HepG2 (cell line): Measurements from ENCODE around the gene COPZ2. TPM values are rescaled to one million over a fixed set of nuclear protein-coding genes. Genes with fewer than 3 reads are reported as not detected.

Experiments
- ATAC-seq: fragments of 200-7000 bp; cut with Tn5 transposase; 3 replicates; pipeline ENCODE4 v1.9.1; 2020; ENCODE audit warnings: mild to moderate bottlenecking, moderate library complexity
- BruUV-seq: library from RNA; stranded (reverse); fragments of 400-500 nt; replicated peaks from 2 replicates; lab custom pipeline; 2021; lab: Mats Ljungman, UMichigan
- CTCF ChIA-PET: fragments of 300-600 bp; formaldehyde crosslinking; extraction: SDS; loops from one replicate; lab custom pipeline; 2021; ENCODE audit warnings: low total read pairs, inconsistent platforms, low intra/inter-chr PET ratio; lab: Yijun Ruan, JAX
- POLR2A ChIA-PET: fragments of 350-600 bp; sonication (Branson Sonifier 250); formaldehyde crosslinking; loops from one replicate; lab custom pipeline; 2020; ENCODE audit warnings: antibody characterized with exemption, inconsistent platforms; lab: Yijun Ruan, JAX
- DNase-seq: peaks from one replicate; pipeline ENCODE4 v3.0.0-alpha.2; 2015; ENCODE audit warnings: low spot score
- FAIRE-seq: peaks from 3 replicates; lab custom pipeline; 2011; peaks lifted over from hg19 to GRCh38; lab: Jason Lieb, UNC
- H2AFZ ChIP-seq: one replicate; pipeline ENCODE4 v1.6.1; 2011; ENCODE audit warnings: low read length, inconsistent platforms
- H3K27ac ChIP-seq: fragments of 300-600 bp; 3 replicates; pipeline ENCODE4 v1.8.0; 2011; ENCODE audit warnings: mixed run types, mild to moderate bottlenecking, mixed read lengths, low read length, inconsistent platforms; ENCODE audit not compliant: insufficient read depth; ENCODE audit errors: extremely low read length
- H3K27me3 ChIP-seq, 2 experiments: fragments of 200-600 bp in 1 of 2; 2 replicates in 1 of 2; 3 replicates in 1 of 2; pipeline versions ENCODE4 v1.6.0 to v1.8.0; 2011; ENCODE audit warnings: low read length in 2 of 2, mild to moderate bottlenecking in 2 of 2, moderate library complexity in 2 of 2, inconsistent platforms in 1 of 2; ENCODE audit not compliant: insufficient read depth in 2 of 2, control insufficient read depth in 1 of 2
- H3K36me3 ChIP-seq, 2 experiments: fragments of 200-600 bp in 1 of 2; replicated peaks in 1 of 2; 2 replicates in 1 of 2; 3 replicates in 1 of 2; pipeline versions ENCODE4 v1.5.1 to v1.8.0; 2011; ENCODE audit warnings: low read length in 2 of 2, inconsistent platforms in 1 of 2; ENCODE audit not compliant: insufficient read depth in 2 of 2, control insufficient read depth in 1 of 2
- H3K4me1 ChIP-seq: 2 replicates; pipeline ENCODE4 v1.5.1; 2012; ENCODE audit warnings: low read length, inconsistent platforms; ENCODE audit not compliant: insufficient read depth
- H3K4me2 ChIP-seq: 2 replicates; pipeline ENCODE4 v1.6.0; 2011; ENCODE audit warnings: low read depth, low read length, inconsistent platforms
- H3K4me3 ChIP-seq, 3 experiments: fragments of 200-600 bp in 1 of 3; sonication (generic), shearing (Covaris generic) in 1 of 3; replicated peaks in 1 of 3; 2 replicates each; pipeline ENCODE4 v1.5.1; 2011 to 2016; ENCODE audit warnings: low read length in 3 of 3, inconsistent platforms in 2 of 3, low read depth in 2 of 3, mild to moderate bottlenecking in 2 of 3, control low read depth in 1 of 3, mixed read lengths in 1 of 3; ENCODE audit not compliant: insufficient read depth in 1 of 3
- H3K79me2 ChIP-seq: one replicate; pipeline ENCODE4 v1.6.1; 2011; ENCODE audit warnings: low read length, inconsistent platforms; ENCODE audit not compliant: insufficient read depth
- H3K9ac ChIP-seq: 2 replicates; pipeline ENCODE4 v1.6.0; 2011; ENCODE audit warnings: mild to moderate bottlenecking, low read depth, low read length, inconsistent platforms; ENCODE audit not compliant: insufficient read depth
- H3K9me3 ChIP-seq: 2 replicates; pipeline ENCODE4 v1.5.1; 2012; ENCODE audit warnings: mild to moderate bottlenecking, low read length
- H4K20me1 ChIP-seq: 2 replicates; pipeline ENCODE4 v1.6.0; 2011; ENCODE audit warnings: inconsistent platforms, mild to moderate bottlenecking, low read length, moderate library complexity; ENCODE audit not compliant: insufficient read depth
- KLF6 ChIP-seq: IDR thresholded peaks from 2 replicates; pipeline ENCODE4 v1.8.0; 2016; ENCODE audit warnings: missing biosample characterization, missing genetic modification reagents
- MXI1 ChIP-seq: IDR thresholded peaks from 3 replicates; pipeline ENCODE4 v1.6.1; 2012; ENCODE audit warnings: low read depth, low read length, inconsistent platforms, borderline replicate concordance
- PHF21A ChIP-seq: sonication (generic); formaldehyde crosslinking; IDR thresholded peaks from 2 replicates; pipeline ENCODE4 v1.5.0; 2020; ENCODE audit warnings: mild to moderate bottlenecking, missing genetic modification reagents
- RARG ChIP-seq: sonication (generic); formaldehyde crosslinking; IDR thresholded peaks from 2 replicates; pipeline ENCODE4 v1.4.0; 2020; ENCODE audit warnings: low read depth, mild to moderate bottlenecking, missing genetic modification reagents
- RBM39 ChIP-seq: fragments of 200-400 bp; formaldehyde crosslinking; IDR thresholded peaks from one replicate; pipeline ENCODE4 v1.6.1; 2018; ENCODE audit warnings: antibody characterized with exemption, mild to moderate bottlenecking, low read depth, low read length; ENCODE audit not compliant: poor library complexity, severe bottlenecking
- SIX4 ChIP-seq: sonication (generic); formaldehyde crosslinking; IDR thresholded peaks from 2 replicates; pipeline ENCODE4 v1.4.0; 2020; ENCODE audit warnings: missing genetic modification reagents
- SP4 ChIP-seq: sonication (generic); formaldehyde crosslinking; IDR thresholded peaks from 2 replicates; pipeline ENCODE4 v1.8.1; 2023; ENCODE audit warnings: mild to moderate bottlenecking, missing genetic modification reagents
- ZNF225 ChIP-seq: sonication (generic); formaldehyde crosslinking; IDR thresholded peaks from 2 replicates; pipeline ENCODE4 v1.4.0; 2020; ENCODE audit warnings: mild to moderate bottlenecking, missing genetic modification reagents
- ZNF441 ChIP-seq: sonication (generic); formaldehyde crosslinking; IDR thresholded peaks from 2 replicates; pipeline ENCODE4 v1.7.0; 2021; ENCODE audit warnings: missing genetic modification reagents, borderline replicate concordance
- ZNF451 ChIP-seq: sonication (generic); formaldehyde crosslinking; IDR thresholded peaks from 2 replicates; pipeline ENCODE4 v1.5.0; 2020; ENCODE audit warnings: mild to moderate bottlenecking, missing genetic modification reagents
- ZNF530 ChIP-seq: sonication (generic); formaldehyde crosslinking; IDR thresholded peaks from 2 replicates; pipeline ENCODE4 v1.5.0; 2020; ENCODE audit warnings: low read depth, mild to moderate bottlenecking, missing genetic modification reagents
- WGBS: methylation state at CpG from one replicate; pipeline ENCODE4 v1.1.6; 2017; ENCODE audit warnings: low lambda C conversion rate; 5-methylcytosine and 5-hydroxymethylcytosine counted together
- in situ Hi-C: cut with HindIII; loops from 2 replicates; pipeline ENCODE4 v1.10.0; 2017; ENCODE audit warnings: low pct_unique_long_range_greater_than_20kb; ENCODE audit not compliant: extremely low pct_ligation_motif_present
- intact Hi-C: fragments of 100-400 bp; cut with micrococcal nuclease; formaldehyde crosslinking; loops from one replicate; pipeline ENCODE4 v1.10.0; 2022; ENCODE audit not compliant: unreplicated experiment
- polyA plus RNA-seq, 8 experiments: library from polyadenylated mRNA; depleted of rRNA in 3 of 8; stranded (reverse) in 7 of 8; unstranded in 1 of 8; fragments of >200 nt; fragmentation: Illumina TruSeq in 4 of 8; extraction: Trizol in 4 of 8; gene quantifications; 2 replicates each; pipeline versions ENCODE4 v1.2.1 to v1.2.3, GENCODE V29; 2011 to 2016; ENCODE audit warnings: low read depth in 4 of 8, missing spikeins in 1 of 8, mixed read lengths in 1 of 8; ENCODE audit not compliant: insufficient read depth in 1 of 8
- total RNA-seq, 5 experiments: library from RNA; depleted of rRNA; stranded (reverse); fragments of >200 nt; fragmentation: Illumina TruSeq; extraction: Trizol; gene quantifications; 2 replicates each; pipeline ENCODE4 v1.2.3, GENCODE V29; 2016; ENCODE audit warnings: low read depth in 1 of 5
- TF ChIP-seq, protein P1 (sequence below): sonication (generic); formaldehyde crosslinking; IDR thresholded peaks from 2 replicates; pipeline ENCODE4 v1.4.0; 2020; ENCODE audit warnings: low read depth, missing genetic modification reagents
- TF ChIP-seq, protein P2 (sequence below): sonication (generic); formaldehyde crosslinking; conservative IDR thresholded peaks from 2 replicates; pipeline ENCODE4 v1.4.0; 2020; ENCODE audit warnings: missing genetic modification reagents
- TF ChIP-seq, protein P3 (sequence below): sonication (generic); formaldehyde crosslinking; IDR thresholded peaks from 2 replicates; pipeline ENCODE4 v1.5.0; 2020; ENCODE audit warnings: mild to moderate bottlenecking, missing genetic modification reagents, borderline replicate concordance

The COPZ2 gene
- total and polyA plus RNA-seq, 2 of the 13 experiments (the other 11 are each of a cell fraction or from before 2014, with no cell fraction given), result 0.61 to 1.5 TPM

DNA sequence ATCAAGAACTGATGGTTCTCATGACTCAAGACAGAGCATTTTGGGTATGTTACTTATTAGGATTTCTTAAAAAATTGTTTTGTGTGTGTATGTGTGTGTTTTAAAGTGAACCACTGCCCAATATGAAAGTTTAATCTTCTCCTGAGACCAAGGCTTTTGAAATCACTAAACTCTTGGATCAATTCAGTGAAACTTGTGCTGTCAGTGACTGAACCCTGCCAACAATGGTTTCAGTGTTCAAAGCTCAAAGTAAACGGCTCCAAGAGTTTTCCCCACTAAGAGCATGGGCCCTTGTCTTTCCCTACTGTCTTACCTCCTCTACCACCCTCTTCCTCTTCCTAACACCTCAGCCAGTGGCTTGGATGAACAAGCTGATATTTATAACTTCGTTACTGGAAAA, 32.6 kb upstream of the COPZ2 start:
- in situ Hi-C loops (loop anchor here (5.0 kb wide), 1 partner anchor 43 kb away; no protein-coding TSS in a partner anchor), intact Hi-C loops (no loop called here)
- Histone ChIP-seq H3K4me2 (no peak overlapping the region), H3K4me3 (no peak overlapping the region), H3K4me1 (peaks cover 35% of the 10 kb centered on the region), H3K9ac (no peak overlapping the region), H3K79me2 (no peaks in the 10 kb centered on the region), H4K20me1 (no peaks in the 10 kb centered on the region), H3K9me3 (no peaks in the 10 kb centered on the region), H3K36me3 (peaks cover 9 to 45% of the 10 kb centered on the region in 2 experiments), H3K27me3 (no peaks in the 10 kb centered on the region), H3K27ac (no peak overlapping the region), H2AFZ (no peak overlapping the region)
- no peak for ATAC-seq
- no TSS peak for BruUV-seq
- DNase-seq, result no peak
- FAIRE-seq, result no peak
- TF ChIP-seq RARG, result no peak
- no peak for TF ChIP-seq ZNF441 (CRISPR knock-in tag)
- TF ChIP-seq, protein P1, sequence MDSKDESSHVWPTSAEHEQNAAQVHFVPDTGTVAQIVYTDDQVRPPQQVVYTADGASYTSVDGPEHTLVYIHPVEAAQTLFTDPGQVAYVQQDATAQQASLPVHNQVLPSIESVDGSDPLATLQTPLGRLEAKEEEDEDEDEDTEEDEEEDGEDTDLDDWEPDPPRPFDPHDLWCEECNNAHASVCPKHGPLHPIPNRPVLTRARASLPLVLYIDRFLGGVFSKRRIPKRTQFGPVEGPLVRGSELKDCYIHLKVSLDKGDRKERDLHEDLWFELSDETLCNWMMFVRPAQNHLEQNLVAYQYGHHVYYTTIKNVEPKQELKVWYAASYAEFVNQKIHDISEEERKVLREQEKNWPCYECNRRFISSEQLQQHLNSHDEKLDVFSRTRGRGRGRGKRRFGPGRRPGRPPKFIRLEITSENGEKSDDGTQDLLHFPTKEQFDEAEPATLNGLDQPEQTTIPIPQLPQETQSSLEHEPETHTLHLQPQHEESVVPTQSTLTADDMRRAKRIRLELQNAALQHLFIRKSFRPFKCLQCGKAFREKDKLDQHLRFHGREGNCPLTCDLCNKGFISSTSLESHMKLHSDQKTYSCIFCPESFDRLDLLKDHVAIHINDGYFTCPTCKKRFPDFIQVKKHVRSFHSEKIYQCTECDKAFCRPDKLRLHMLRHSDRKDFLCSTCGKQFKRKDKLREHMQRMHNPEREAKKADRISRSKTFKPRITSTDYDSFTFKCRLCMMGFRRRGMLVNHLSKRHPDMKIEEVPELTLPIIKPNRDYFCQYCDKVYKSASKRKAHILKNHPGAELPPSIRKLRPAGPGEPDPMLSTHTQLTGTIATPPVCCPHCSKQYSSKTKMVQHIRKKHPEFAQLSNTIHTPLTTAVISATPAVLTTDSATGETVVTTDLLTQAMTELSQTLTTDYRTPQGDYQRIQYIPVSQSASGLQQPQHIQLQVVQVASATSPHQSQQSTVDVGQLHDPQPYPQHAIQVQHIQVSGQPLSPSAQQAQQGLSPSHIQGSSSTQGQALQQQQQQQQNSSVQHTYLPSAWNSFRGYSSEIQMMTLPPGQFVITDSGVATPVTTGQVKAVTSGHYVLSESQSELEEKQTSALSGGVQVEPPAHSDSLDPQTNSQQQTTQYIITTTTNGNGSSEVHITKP (CRISPR knock-in tag), result no peak
- no peak for TF ChIP-seq RBM39
- TF ChIP-seq MXI1, result no peak
- no peak for TF ChIP-seq KLF6 (CRISPR knock-in tag)
- TF ChIP-seq PHF21A (CRISPR knock-in tag), result no peak
- no peak for TF ChIP-seq SP4
- TF ChIP-seq ZNF225, result no peak
- TF ChIP-seq ZNF451 (CRISPR knock-in tag), result no peak
- no peak for TF ChIP-seq ZNF530
- no peak for TF ChIP-seq SIX4 (CRISPR knock-in tag)
- TF ChIP-seq, protein P2, sequence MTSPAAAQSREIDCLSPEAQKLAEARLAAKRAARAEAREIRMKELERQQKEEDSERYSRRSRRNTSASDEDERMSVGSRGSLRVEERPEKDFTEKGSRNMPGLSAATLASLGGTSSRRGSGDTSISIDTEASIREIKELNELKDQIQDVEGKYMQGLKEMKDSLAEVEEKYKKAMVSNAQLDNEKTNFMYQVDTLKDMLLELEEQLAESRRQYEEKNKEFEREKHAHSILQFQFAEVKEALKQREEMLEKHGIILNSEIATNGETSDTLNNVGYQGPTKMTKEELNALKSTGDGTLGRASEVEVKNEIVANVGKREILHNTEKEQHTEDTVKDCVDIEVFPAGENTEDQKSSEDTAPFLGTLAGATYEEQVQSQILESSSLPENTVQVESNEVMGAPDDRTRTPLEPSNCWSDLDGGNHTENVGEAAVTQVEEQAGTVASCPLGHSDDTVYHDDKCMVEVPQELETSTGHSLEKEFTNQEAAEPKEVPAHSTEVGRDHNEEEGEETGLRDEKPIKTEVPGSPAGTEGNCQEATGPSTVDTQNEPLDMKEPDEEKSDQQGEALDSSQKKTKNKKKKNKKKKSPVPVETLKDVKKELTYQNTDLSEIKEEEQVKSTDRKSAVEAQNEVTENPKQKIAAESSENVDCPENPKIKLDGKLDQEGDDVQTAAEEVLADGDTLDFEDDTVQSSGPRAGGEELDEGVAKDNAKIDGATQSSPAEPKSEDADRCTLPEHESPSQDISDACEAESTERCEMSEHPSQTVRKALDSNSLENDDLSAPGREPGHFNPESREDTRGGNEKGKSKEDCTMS, result no peak
- TF ChIP-seq, protein P3, sequence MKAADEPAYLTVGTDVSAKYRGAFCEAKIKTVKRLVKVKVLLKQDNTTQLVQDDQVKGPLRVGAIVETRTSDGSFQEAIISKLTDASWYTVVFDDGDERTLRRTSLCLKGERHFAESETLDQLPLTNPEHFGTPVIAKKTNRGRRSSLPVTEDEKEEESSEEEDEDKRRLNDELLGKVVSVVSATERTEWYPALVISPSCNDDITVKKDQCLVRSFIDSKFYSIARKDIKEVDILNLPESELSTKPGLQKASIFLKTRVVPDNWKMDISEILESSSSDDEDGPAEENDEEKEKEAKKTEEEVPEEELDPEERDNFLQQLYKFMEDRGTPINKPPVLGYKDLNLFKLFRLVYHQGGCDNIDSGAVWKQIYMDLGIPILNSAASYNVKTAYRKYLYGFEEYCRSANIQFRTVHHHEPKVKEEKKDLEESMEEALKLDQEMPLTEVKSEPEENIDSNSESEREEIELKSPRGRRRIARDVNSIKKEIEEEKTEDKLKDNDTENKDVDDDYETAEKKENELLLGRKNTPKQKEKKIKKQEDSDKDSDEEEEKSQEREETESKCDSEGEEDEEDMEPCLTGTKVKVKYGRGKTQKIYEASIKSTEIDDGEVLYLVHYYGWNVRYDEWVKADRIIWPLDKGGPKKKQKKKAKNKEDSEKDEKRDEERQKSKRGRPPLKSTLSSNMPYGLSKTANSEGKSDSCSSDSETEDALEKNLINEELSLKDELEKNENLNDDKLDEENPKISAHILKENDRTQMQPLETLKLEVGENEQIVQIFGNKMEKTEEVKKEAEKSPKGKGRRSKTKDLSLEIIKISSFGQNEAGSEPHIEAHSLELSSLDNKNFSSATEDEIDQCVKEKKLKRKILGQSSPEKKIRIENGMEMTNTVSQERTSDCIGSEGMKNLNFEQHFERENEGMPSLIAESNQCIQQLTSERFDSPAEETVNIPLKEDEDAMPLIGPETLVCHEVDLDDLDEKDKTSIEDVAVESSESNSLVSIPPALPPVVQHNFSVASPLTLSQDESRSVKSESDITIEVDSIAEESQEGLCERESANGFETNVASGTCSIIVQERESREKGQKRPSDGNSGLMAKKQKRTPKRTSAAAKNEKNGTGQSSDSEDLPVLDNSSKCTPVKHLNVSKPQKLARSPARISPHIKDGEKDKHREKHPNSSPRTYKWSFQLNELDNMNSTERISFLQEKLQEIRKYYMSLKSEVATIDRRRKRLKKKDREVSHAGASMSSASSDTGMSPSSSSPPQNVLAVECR (CRISPR knock-in tag), result no peak
- POLR2A ChIA-PET, result interaction anchor here (3.1 kb wide), 1 partner anchor 22 kb away, joined by 30 read pairs; the partner anchor contains the start of gene NFE2L1
- CTCF ChIA-PET, result no interaction called here
- WGBS, result 30% methylated on average over 2 of the region's 2 CpGs
